ENCODE results near the gene SLC29A3.
"Not testable (repeated sequence)": the region's sequence is repeated elsewhere in the genome, so short reads cannot be mapped to it uniquely, and the experiment has no call there.

Gene SLC29A3

DNA sequence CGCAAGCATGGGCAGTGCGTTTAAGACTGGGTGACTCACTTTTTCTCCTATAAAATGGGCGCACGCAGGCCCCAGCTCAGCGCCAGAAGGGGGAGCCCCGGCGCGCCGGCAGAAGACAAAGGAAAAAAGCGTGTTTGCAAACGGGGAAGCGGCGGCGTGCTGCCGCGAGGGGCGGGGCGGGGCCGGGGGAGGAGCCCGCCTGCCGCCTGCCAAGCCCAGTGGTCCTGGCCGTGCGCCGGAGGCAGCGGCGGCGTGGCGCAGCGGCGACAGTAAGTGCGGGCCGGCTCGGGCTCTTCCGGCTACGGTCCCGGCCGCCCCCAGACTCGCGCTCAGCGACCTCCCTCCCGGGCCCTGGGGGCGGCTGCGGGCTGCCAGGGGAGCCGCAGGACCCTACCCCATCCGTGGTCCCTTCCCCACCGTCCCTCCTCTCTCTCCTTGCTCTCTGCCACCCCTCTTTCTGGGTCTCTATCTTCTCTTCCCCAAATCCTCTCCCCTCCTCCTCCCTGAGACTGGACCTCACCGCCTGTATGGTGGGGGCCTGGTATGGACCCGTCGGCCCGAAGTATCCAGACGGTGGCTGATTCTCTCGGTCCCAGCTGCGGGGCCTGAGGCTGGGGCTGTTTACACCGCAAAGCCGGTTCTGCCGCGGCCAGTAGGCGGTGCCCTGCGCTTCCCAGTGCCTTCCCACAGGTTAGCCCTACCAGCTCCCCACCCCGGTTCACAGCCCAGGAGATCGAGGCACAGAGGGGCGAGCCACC is at the start of gene SLC29A3:
SLC29A3 (plus strand) TSS at position 218 of the 758 bp plus-strand sequence; CDS start at position 269, 51 bp downstream.
- DNase-seq (ENCODE audit: low read depth), result peak; percentile 86

DNA sequence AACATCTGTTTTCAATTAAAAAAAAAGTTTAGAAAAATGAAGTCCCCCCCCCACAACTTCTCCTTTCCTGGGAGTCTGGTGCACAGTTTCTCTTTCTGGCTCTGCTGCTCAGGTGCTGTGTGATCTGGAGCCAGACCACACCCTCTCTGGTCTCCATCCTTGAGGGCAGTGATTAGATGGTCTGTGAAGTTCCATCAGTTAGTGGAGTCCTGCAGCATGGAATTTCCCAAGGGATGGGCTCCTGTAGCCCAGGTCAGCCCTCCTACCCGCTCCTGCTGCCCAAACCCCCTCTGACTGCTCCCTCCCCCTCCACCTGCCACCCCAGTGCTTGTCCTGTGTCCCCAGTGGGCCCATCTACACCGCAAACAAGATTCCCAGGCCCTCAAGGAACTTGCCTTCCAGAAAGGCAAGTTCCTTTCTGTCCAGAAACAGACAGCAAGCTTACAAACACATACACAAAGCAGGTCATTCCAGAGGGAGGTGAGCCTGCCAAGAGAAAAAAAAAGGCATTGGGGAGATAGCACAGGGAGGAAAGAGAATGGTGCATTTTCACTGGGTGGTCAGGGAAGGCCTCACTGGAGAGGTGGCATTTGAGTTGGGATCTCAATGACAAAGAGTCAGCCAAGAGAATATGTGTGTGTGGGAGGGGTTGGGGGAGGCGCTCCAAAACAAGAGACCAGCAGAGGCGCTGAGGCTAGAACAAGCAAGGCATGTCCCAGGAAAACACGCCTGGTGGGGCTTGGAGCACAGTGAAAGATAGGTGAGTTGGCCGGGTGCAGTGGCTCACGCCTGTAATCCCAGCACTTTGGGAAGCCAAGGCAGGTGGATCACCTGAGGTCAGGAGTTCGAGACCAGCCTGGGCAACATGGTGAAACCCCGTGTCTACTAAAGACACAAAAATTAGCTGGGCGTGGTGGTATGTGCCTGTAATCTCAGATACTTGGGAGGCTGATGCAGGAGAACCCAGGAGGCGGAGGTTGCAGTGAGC is 49.5 kb upstream of the SLC29A3 start:
- no peak for DNase-seq (ENCODE audit: low read depth)

DNA sequence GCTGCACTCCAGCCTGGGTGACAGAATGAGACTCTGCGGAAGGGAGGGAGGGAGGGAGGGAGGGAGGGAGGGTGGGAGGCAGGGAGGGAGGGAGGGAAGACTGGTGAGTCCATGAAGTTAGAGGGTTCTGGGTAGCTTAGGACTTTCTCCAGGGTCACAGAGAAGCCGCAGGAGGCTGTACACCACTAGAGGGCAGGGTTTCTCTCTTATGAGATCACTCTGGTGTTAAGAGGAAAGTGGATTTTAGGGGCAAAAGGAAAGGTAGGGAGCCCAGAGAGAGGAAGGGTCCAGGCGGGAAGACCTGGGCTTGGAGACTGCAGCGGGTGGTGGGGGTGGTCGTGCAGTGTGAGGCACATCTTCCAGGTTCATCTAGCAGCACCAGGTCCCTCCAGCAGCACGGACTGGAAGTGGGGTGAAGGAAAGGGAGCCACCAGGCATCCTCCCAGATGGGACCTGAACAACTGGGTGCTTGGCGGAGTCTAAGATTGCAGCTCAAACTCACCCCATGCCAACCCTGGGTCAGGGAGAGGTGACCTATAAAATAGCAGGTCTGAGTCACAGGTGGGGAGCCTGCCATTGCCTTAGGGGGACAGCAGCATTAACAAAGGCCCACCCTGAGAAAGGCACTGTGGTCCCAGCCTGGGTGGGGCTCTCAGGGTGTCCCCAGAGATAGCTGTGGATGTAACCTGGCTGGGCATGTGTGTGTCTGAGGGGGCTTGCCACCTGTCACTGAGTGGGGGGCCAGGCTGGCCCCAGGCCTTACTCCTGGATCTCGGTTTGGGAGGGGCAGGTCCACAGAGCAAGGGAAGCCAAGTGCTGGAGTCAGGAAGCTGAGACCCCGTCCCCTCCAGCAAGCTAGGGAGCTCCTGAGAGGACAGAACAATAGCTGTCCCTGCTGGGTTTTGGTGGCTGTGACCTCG is 48.5 kb upstream of the SLC29A3 start:
- peak; percentile 82 for DNase-seq (ENCODE audit: low read depth)

DNA sequence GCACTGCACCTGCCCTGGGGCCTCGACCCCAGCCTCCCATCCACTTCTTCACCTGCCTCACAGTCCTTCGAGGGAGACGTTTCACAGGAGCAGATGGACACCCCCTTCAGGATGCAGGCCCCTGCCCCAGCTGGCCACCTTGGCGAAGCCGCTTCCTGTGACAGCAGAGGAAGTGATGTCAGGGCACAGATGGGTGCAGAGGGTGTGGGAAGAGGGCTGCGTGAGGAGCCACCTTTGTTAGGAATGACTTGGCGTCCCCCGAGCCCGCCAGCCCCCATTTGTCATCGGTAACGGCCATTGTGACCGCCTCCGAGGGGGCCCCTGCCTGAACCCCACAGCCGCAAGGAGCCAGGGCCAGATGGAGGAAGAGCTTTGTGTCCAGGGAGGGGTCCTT is 47.4 kb upstream of the SLC29A3 start:
- DNase-seq (ENCODE audit: low read depth), result no peak

DNA sequence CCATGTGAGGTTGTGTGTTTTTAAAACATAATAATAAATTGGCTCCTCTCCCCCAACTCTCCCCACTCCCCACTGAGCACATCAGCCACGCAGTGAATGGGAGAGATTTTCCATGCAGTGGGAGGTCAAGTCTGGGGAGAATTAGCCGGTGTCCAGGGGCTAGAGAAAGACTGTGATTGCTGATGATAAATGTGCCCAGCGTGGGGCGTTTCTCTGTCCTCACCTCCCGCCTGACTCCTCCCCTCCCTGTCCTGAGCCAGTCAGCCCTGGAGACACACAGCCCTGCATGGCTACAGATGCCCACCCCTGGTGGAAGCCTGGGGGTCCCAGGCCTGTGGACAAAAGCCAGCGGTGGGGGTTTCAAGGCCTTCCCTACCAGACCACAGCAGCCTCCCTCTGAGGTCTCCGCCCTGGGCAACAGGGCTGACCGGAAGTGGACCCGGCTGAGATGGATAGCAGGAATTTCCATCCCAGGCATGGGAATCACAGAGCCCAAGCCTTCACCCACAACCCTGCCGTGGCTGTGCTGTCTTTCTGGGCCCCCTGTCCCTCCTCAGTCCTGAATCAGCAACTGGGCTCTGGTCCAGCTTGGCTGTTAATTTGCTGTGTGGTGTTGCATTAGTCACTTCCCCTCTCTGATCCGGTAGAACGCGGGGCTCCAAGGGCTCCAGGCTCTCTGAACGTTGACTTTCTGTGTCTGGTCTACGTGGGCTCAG is 46.8 kb upstream of the SLC29A3 start:
- peak; percentile 88 for DNase-seq (ENCODE audit: low read depth)

DNA sequence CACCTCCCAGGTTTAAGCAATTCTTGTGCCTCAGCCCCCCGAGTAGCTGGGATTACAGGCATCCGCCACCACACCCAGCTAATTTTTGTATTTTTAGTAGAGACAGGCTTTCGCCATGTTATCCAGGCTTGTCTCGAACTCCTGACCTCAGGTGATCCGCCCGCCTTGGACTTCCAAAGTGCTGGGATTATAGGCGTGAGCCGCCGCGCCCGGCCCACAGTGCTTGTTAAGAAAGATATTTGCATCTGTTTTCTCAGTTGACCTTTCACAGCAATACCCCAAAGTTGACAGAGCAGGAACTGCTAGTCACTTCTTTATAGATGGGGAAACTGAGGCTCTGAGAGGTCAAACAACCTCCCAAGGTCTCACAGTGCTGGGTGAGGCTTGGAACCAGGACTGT is 46.1 kb upstream of the SLC29A3 start:
- DNase-seq (ENCODE audit: low read depth), result not testable (repeated sequence)

DNA sequence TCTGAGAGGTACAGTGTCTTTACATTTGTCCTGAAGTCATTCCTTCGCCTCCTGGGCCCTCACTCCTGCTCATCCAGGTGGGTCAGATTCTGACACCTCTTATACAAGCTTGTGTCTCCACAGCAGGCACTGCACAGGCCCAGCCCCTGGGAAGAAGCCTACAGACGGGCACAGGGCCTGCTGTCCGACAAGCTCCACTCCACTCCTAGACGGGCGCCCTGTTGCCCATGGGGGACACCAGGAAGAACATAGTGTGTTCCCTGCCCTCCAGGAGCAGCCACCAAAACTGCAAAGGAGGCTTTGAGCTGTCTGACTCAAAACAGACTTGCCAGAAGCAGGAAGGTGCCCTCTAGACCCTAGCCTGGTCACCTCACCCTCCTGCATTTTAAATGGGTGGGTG is 45.6 kb upstream of the SLC29A3 start:
- DNase-seq (ENCODE audit: low read depth), result no peak

DNA sequence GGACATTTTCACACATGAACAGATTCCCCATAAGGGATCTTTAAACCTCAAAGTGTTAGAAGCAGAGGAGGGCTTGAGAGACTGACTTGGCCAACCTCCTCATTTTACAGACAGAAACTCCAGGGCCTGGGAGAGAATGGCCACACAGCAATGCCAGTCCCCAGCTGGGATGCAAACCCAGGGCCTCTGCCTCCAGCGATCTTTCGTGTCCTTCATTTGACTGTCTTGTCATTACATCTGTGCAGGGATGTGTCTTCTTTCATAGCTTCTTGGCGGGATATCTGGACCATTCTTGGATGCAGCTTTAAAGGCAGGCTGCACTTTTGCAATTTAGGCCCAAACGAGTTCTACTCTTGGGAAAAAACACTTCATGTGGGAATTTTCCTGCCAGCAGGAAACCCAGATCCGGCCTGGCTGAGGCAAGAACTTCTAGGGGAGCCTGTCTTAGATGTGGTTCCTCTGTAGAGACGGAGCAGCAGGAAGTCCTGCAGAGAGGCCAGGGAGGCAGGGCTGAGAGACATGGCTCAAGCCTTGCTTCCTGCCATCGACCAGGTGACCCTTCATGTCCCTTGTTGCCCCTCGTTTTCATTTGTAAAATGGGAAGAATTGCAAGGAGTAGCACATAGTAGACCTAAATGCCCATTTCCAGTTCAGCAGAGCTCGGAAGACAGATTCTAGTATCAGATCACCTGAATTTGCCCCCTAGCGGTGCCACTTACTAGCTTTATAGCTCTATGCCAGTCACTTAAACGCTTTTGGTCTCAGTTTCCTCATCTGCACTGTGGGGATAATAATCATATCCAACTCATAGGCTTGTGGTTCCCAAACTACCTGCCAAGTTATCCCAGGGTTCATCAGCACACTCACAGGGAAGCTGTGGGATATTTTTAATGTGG is 43.9 kb upstream of the SLC29A3 start:
- no peak for DNase-seq (ENCODE audit: low read depth)

DNA sequence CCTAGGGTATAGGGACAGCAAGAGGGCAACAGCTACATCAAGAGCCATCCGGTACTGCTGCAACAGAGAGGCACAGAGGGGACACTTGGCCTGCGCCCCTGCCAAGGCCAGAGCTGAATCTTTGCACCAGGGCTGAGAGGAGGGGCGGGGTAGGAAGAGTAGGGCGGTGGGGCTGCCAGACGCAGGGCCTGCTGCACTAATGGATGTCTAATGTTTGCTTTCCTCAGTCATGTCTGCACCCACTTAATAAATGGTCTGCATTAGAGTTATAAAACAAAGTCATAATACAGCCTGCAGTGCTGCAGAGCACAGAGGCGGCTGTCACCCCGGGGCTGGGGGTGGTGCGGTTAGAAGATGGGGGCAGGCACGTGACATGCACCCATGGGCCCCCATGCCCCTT is 42.2 kb upstream of the SLC29A3 start:
- DNase-seq (ENCODE audit: low read depth), result no peak

DNA sequence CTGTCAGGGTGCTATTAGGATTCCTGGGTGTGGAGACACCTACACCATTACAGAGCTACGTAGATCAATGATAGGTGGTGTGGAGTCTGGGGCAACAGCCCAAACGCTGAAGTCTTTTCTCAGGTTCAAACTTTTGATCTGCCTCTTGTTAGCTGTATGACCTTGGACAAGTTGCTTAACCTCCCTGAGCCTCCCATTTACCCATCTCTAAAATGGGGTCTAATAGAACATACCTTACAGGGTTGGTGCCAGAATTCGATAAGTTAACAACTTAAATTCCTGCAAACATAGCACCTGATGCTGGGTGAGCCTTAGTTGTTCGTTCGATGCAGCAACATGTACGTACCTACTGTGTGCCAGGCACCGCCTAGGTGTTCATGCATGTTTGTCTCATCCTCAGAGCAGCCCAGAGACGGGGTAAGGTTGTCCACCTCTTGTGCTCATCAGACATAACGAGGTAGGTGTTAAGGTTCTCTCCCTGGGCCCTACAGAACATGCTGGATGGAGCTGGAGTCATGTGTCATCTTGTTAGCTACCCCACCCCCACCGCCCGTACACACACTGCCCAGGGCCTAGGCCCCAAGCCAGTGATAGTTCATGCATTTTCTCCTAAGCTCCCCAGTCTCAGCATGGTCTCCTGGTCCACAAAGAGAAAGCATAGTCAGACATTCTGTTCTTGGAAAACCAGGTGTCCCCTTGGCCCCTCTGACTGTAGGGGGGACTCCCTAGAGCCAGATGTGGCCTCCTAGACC is 41.0 kb upstream of the SLC29A3 start:
- no peak for DNase-seq (ENCODE audit: low read depth)

DNA sequence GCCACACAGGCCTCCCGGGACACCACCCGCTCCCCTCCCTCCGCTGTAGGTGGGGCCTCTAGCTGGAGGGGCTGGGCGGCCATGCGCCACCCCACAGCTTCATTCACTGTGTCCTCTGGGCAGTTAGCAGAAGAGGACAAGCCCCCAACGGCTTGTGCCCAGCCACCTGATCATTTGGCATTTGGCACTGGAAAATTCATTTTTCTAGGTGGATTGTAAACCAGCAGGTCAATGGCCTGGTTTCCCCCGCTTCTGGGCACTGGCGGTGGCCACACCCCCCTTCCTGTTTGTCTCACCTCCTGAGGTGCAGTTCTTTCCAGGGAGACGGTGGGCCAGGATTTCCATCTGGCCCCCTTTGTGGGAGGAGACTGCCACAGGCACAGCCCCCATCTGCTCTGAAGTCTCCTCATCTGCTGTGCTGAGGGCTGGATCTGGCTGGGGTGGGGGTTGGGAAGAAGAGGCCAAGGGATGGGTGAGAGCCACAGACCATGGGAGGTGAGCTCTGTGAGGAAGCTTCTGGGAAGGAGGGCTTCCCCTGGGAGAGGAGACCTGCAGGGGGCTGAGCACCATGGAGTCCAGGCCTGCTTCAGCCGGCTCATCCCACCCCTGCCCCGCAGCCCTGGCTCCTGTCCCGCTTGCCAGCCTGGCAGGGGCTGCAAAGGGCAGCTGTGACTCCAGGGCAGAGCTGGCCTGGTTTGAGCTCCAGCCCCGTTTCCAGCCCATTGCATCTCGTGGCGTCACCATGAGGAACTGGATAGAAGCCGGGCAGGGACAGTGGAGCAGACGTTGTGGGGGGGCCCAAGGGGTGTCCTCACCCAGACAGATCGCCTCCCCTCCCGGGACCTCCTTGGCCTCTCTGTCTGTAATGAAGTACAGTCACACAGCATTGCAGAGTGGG is 40.1 kb upstream of the SLC29A3 start:
- DNase-seq (ENCODE audit: low read depth), result no peak

DNA sequence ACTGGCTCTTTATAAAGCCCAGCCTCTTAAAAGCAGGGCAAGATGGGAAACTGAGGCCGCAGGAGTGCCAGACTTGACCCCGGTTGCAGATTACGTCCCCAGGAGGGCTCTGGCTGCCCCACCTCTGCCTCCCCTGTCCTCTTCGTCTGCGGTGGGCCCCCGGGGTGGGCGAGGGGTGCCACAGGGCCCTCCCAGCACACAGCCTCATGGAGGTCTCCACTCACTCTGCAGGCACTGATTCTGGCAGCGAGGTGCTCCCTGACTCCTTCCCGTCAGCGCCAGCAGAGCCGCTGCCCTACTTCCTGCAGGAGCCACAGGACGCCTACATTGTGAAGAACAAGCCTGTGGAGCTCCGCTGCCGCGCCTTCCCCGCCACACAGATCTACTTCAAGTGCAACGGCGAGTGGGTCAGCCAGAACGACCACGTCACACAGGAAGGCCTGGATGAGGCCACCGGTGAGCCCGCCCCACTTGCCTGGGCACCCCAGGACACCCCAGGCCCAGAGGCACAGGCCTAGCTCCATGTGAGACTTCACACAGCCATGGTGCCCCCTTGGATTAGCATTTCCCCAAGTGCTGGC is 39.4 kb upstream of the SLC29A3 start:
- no peak for DNase-seq (ENCODE audit: low read depth)

DNA sequence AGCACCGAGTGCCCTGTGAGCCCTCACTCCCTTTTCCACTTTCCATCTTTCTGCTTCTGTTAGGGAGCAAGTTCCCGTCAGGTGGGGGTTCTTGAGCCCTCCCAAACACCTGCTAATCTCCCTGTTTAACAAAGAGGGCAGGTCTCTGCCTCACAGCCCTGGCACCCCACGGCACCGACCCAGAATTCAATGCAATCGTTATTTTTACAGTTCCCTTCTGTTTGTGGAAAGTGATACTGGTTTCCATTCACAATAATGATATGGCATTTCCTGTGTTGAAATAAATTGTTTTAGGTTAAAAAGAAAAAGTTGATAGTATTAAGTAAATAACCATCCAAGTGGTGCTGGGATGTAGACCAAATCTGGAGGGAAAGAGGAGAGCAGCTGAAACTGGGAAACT is 38.8 kb upstream of the SLC29A3 start:
- no peak for DNase-seq (ENCODE audit: low read depth)

DNA sequence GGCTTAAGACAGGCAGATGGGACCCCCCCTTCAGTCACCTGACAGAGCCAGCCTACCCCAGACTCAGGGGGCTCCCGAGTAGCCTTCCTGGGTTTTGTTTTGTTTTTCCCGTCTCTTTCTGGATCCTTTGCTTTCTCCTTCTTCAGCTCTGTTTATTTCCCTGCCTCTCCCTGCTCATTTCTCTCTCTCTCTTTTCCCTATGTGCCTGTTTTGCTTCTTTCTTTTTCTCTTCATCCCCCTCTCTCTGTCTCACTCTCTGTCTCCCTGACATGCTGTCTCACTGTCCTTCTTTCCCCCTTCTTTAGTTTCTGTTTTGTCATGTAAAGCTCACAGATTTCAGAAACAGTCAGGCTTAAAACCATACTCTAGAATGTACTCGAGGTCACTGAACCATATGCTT is 38.2 kb upstream of the SLC29A3 start:
- no peak for DNase-seq (ENCODE audit: low read depth)

DNA sequence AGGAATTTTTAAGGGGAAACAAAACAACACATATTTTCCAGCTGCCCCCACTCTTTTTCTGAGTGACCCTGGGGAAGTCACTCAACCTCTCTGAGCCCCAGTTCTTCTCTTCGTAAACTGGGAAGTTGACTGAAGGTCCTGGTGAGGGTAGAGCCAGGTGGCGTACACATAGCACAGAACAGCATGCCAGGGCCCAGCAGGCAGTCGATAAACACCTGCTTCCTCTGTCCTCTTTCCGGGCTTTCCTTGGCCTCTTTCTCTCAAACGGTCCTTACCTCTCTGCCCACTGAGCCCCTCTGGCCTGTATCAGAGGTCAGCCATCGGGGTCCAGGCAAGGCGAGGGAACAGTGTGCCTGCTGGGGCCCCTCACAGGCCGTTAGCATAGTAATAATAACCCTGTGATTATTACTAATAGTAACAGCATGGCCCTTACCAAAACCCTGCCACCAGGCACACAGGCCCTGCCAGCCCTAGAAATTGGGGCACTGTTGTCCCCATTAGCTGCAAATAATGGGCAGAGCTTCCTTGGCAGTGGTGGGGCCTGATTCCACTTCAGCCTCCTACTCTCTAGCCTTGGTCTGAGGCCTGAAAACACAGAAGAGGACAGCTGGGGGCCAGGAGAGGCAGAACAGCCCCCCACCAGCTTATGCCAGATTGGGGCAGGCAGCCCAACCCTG is 37.3 kb upstream of the SLC29A3 start:
- no peak for DNase-seq (ENCODE audit: low read depth)

DNA sequence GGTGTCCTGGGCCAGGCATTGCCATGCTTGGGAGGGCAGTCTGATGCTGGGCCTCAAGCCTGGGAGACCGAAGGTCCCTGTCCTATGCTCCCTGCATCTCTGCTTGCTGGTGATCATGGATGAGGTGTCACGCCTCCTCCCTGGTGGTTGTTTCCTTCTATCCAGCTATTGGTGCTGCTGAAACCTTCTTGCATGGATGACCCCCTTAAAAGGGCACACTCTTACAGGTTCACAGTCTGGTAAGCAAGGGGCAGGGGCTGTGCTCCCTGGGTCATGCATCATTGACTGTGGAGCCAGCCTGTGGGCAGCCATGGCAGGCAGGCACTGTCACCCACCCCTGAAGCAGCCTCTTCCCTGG is 36.8 kb upstream of the SLC29A3 start:
- DNase-seq (ENCODE audit: low read depth), result no peak

DNA sequence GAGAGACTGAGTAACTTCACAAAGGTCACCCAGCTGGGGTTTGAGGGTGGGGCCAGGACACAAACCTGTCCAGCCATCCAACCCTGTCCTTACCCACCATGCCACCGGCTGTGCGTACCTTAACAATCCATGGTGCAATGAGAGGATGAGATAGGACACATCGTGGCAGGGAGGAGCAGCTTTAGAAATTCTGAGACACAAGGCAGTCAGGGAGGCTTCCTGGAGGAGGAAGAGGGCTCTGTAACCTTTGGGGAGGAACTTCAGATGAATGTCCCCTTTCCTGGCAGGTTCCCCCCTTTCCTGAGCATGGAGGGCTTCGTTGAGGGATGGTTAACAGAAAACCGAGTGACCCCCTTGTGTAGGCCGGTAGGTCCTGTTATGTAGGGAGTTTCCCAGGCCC is 35.6 kb upstream of the SLC29A3 start:
- DNase-seq (ENCODE audit: low read depth), result no peak

DNA sequence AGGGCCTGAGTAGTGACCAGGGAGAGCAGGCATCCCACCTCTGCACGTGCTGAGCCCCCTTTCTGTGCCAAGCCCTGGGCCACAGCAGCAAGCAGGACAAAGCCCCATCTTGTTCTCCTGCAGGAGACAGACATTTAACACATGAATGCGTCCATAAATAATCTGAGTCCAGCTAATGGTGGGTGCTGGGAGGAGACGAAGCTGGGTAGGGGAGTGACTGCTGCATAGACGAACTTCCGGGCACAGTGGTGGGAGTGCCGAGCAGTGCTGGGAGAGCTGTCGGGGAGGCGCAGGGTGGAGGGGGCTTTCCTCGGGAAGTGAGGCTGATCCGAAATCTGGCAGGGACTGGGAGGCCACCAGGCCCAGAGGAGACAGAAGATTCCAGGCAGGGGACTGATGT is 35.2 kb upstream of the SLC29A3 start:
- DNase-seq (ENCODE audit: low read depth), result no peak

All from EH (cell line).